Erythroblast (primary cell): ENCODE data around the gene CCDC51.

ENCODE experiments used
- GATA1 ChIP-seq: IDR thresholded peaks from 2 replicates; pipeline ENCODE4 v1.6.1; 2011; ENCODE audit warnings: low read depth, mild to moderate bottlenecking, control low read depth, low read length, moderate library complexity
- POLR2A ChIP-seq: IDR thresholded peaks from 2 replicates; pipeline ENCODE4 v1.6.1; 2011; ENCODE audit warnings: mild to moderate bottlenecking, low read length

DNA sequence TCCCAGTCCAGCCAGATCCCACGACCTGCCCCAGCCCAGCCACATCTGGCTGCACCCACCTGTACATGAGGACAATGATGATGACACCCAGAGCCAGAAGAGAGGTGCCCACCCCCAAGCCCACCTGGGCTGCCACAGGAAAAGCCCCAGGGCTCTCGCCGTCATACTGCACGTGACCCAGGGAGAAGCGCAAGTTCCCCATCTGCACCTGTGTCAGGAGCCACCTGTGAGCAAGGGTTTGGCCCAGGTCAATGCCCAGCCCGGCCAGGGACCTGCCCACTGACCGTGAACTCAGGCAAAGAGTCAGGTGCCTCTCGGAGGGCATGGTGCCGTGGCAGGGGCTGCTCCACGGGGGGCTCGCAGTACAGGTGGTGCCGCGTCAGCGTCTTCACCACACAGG, 26.3 kb downstream of the CCDC51 start:
- TF ChIP-seq POLR2A (no peak), GATA1 (no peak)
